Measurements from ENCODE around the gene FGF5.

DNA sequence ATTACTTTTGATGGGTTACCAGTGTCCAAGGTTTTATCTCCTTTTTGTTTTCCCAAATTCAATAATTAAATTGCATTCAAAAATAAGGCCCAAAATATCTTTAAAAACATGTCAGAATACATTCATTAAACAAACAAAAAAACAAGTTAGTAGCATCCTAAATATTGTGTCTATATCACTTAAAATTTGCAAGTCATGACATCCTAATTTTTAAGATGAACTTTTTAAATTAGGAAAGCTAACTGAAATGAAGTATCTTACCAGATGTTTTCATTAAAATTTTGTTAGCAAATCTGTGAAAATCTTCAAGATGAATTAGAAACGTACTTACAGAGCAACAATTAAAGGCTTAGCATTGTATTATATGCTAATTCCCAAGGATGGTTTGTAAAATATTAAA, 68.1 kb downstream of the FGF5 start:
- TF ChIP-seq, protein P1, sequence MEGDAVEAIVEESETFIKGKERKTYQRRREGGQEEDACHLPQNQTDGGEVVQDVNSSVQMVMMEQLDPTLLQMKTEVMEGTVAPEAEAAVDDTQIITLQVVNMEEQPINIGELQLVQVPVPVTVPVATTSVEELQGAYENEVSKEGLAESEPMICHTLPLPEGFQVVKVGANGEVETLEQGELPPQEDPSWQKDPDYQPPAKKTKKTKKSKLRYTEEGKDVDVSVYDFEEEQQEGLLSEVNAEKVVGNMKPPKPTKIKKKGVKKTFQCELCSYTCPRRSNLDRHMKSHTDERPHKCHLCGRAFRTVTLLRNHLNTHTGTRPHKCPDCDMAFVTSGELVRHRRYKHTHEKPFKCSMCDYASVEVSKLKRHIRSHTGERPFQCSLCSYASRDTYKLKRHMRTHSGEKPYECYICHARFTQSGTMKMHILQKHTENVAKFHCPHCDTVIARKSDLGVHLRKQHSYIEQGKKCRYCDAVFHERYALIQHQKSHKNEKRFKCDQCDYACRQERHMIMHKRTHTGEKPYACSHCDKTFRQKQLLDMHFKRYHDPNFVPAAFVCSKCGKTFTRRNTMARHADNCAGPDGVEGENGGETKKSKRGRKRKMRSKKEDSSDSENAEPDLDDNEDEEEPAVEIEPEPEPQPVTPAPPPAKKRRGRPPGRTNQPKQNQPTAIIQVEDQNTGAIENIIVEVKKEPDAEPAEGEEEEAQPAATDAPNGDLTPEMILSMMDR (IDR thresholded peaks at IDR 0.05): no peak
- TF ChIP-seq POLR2A (IDR thresholded peaks at IDR 0.05): no peak

Data from body of pancreas (tissue), 4 donors.